SU-DHL-6 (cell line): ENCODE measurements around the gene ATP13A1.

ENCODE experiments used
- H2AFZ ChIP-seq: fragments of 200-600 bp; sonication (generic); 2 replicates; pipeline ENCODE4 v1.6.1; 2014; ENCODE audit warnings: low read depth, mild to moderate bottlenecking, moderate library complexity, mixed read lengths, antibody characterized with exemption, low read length; ENCODE audit not compliant: severe bottlenecking
- H3F3A ChIP-seq: fragments of 200-600 bp; shearing (Covaris generic); 2 replicates; pipeline ENCODE4 v1.6.0; 2016; ENCODE audit warnings: antibody characterized with exemption, mild to moderate bottlenecking; ENCODE audit not compliant: insufficient read depth
- H3K27ac ChIP-seq: fragments of 200-600 bp; sonication (generic); 2 replicates; pipeline ENCODE4 v1.5.1; 2016; ENCODE audit warnings: low read depth, mild to moderate bottlenecking, low read length, moderate library complexity, mixed read lengths
- H3K27me3 ChIP-seq: fragments of 200-600 bp; sonication (generic), shearing (Covaris generic); 2 replicates; pipeline ENCODE4 v1.6.0; 2014; ENCODE audit warnings: mild to moderate bottlenecking, low read length
- H3K36me3 ChIP-seq: fragments of 200-600 bp; sonication (generic); 2 replicates; pipeline ENCODE4 v1.6.1; 2014; ENCODE audit warnings: mild to moderate bottlenecking, low read length, mixed read lengths
- H3K4me2 ChIP-seq: fragments of 300-600, 200-600 bp; shearing (Covaris generic), sonication (generic); 2 replicates; pipeline ENCODE4 v1.6.0; 2014; ENCODE audit warnings: low read length, low read depth, mild to moderate bottlenecking; ENCODE audit not compliant: poor library complexity, severe bottlenecking
- H3K4me3 ChIP-seq: fragments of 200-600 bp; sonication (generic); 2 replicates; pipeline ENCODE4 v1.5.1; 2014; ENCODE audit warnings: antibody characterized with exemption, low read length, mild to moderate bottlenecking, mixed read lengths; ENCODE audit not compliant: insufficient read depth, poor library complexity, severe bottlenecking
- H3K79me2 ChIP-seq: fragments of 200-600 bp; sonication (generic); 2 replicates; pipeline ENCODE4 v1.6.1; 2014; ENCODE audit warnings: mild to moderate bottlenecking, low read length, moderate library complexity; ENCODE audit not compliant: insufficient read depth
- H3K9ac ChIP-seq: fragments of 200-600 bp; sonication (generic); 2 replicates; pipeline ENCODE4 v1.7.0; 2014; ENCODE audit warnings: mild to moderate bottlenecking, low read length
- H3K9me2 ChIP-seq: fragments of 200-600 bp; sonication (generic); replicated peaks from 2 replicates; pipeline ENCODE4 v1.6.1; 2014; ENCODE audit warnings: low read length; ENCODE audit not compliant: insufficient read depth
- H3K9me3 ChIP-seq: fragments of 200-600 bp; sonication (generic); 2 replicates; pipeline ENCODE4 v1.6.1; 2014; ENCODE audit warnings: low read length, mixed read lengths; ENCODE audit not compliant: insufficient read depth
- H4K20me1 ChIP-seq: fragments of 200-600 bp; sonication (generic); 2 replicates; pipeline ENCODE4 v1.6.1; 2014; ENCODE audit warnings: low read depth, mild to moderate bottlenecking, antibody characterized with exemption, low read length, moderate library complexity, mixed read lengths
- CTCF ChIP-seq: fragments of 200-600 bp; sonication (generic); IDR thresholded peaks from one replicate; pipeline ENCODE4 v1.5.1; 2017; ENCODE audit warnings: antibody characterized with exemption, mild to moderate bottlenecking, low read length, moderate library complexity; ENCODE audit not compliant: insufficient read depth, poor library complexity, severe bottlenecking
- EZH2phosphoT487 ChIP-seq: fragments of 200-600 bp; sonication (generic), shearing (Covaris generic); conservative IDR thresholded peaks from 2 replicates; pipeline ENCODE4 v1.6.1; 2018; ENCODE audit warnings: mild to moderate bottlenecking, antibody characterized with exemption, low read length, moderate library complexity, mixed read lengths

ATP13A1 gene

GRCh38 chr19:19630426-19630825, 33.0 kb downstream of the ATP13A1 start:
- TF ChIP-seq EZH2phosphoT487 (no peak), CTCF (no peak)
- no peak overlapping the region for H3K4me2 ChIP-seq
- no peaks in the 10 kb centered on the region for H4K20me1 ChIP-seq
- no peak overlapping the region for H3K9ac ChIP-seq
- H2AFZ ChIP-seq = no peak overlapping the region
- H3K27ac ChIP-seq = no peak overlapping the region
- 0 out of 2 replicates have a peak, but pooled peaks cover 3% of the 10 kb centered on the region for H3K36me3 ChIP-seq
- H3K9me3 ChIP-seq = no peaks in the 10 kb centered on the region
- H3K27me3 ChIP-seq = no peaks in the 10 kb centered on the region
- H3K9me2 ChIP-seq = no peaks in the 10 kb centered on the region
- H3K4me3 ChIP-seq = no peak overlapping the region
- H3F3A ChIP-seq = peaks cover 11% of the 10 kb centered on the region; the same call in 1 of the 2 replicates
- no peaks in the 10 kb centered on the region for H3K79me2 ChIP-seq

DNA sequence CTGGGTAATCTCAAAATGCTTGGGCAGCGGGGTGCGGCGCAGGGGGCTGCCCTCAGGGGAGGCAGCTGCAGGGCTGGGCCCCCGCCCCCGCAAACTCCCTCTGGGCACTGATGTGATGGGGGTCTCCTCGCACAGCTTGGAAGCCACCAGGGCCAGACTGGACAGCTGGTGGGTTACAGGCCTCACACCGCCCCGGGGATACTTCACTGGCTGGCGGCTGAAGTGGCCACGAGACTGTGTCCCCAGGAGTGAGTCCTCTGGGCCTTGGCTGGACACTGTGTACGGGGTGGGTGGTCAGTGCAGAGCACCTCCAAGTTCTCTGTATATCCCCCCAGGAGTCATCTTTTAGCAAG, 33.4 kb downstream of the ATP13A1 start:
- H3K36me3 ChIP-seq = 0 out of 2 replicates have a peak, but pooled peaks cover 3% of the 10 kb centered on the region

GRCh38 chr19:19628501-19629134, 34.9 kb downstream of the ATP13A1 start:
- no peak overlapping the region for H2AFZ ChIP-seq
- 0 out of 2 replicates have a peak, but pooled peaks cover 3% of the 10 kb centered on the region for H3K36me3 ChIP-seq
- peaks cover 11% of the 10 kb centered on the region; the same call in 1 of the 2 replicates for H3F3A ChIP-seq
- peak overlapping the region; percentile 71 for H3K4me2 ChIP-seq
- H3K27me3 ChIP-seq = no peaks in the 10 kb centered on the region
- H4K20me1 ChIP-seq = no peaks in the 10 kb centered on the region
- H3K79me2 ChIP-seq = no peaks in the 10 kb centered on the region
- TF ChIP-seq EZH2phosphoT487 (no peak), CTCF (no peak)
- no peaks in the 10 kb centered on the region for H3K9me3 ChIP-seq
- H3K9ac ChIP-seq = peak overlapping the region; percentile 83
- peak overlapping the region; percentile 59 for H3K27ac ChIP-seq
- H3K4me3 ChIP-seq = peak overlapping the region; percentile 66
- H3K9me2 ChIP-seq = no peaks in the 10 kb centered on the region

More for the DNA sequence above, 33.4 kb downstream of the ATP13A1 start:
- no peaks in the 10 kb centered on the region for H4K20me1 ChIP-seq
- TF ChIP-seq EZH2phosphoT487 (no peak), CTCF (no peak)
- peaks cover 11% of the 10 kb centered on the region; the same call in 1 of the 2 replicates for H3F3A ChIP-seq
- no peak overlapping the region for H3K4me3 ChIP-seq
- H3K4me2 ChIP-seq = no peak overlapping the region
- H3K9me3 ChIP-seq = no peaks in the 10 kb centered on the region
- no peaks in the 10 kb centered on the region for H3K9me2 ChIP-seq
- H3K27me3 ChIP-seq = no peaks in the 10 kb centered on the region
- no peak overlapping the region for H3K9ac ChIP-seq
- H3K79me2 ChIP-seq = no peaks in the 10 kb centered on the region
- H2AFZ ChIP-seq = no peak overlapping the region
- H3K27ac ChIP-seq = no peak overlapping the region
